Measurements from ENCODE around the gene VDR. TPM values are rescaled to one million over a fixed set of nuclear protein-coding genes. Genes with fewer than 3 reads are reported as not detected.
A peak's percentile ranks its signal among the peaks of the same experiment; 100 is the strongest.

Gene VDR
- total RNA-seq, 4 donors from 2014 or later: 0.26 to 2.0 (median 0.49) TPM

DNA sequence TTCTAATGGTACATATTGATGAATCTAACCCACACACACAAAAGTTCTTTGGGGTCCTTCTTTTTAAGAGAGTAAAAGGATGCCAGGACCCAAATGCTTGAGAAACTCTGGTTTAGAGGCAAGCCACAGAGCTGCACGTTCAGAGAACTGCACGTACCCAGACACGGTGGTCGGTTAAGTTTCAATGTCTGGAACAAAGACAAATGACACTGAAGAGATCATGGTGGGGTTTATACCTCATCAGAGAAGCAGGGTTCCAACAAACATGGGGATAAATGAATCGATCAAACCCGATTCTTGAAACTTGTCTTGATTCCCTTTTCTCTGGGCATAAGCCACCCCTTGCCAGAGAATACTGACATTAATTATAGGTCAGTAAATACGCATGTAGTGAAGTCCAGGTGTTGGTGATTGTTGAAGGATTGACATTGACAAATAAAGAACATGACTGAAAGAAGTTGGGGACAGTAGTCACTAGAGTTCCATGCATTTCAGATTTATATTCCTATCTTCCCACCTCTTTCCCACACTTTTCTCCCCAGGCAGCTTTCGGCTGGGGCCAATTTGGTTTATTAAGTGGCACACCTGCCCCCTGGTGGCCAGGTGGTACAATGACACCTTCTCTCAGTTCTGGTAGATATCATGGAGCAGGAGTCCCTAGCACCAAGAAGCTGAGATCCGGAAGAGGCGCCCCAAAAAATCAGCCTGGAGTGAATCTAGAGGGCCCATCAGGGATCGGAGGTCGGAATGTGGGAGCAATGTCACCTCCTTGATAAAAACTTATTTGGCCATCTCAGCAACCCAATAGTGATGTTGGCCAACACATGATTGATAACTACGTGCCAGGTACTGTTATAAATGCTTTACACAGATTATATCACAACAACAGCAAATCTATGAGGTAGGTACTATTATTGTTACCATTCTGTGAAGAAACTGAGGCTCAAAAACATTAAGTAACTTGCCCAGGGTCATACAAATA, 67.3 kb downstream of the VDR start:
- Histone ChIP-seq H3K27me3 (no peaks in the 10 kb centered on the region), H3K36me3 (no peaks in the 10 kb centered on the region), H3K4me3 (no peak overlapping the region), H3K27ac (no peak overlapping the region), H3K4me1 (no peaks in the 10 kb centered on the region), H3K9me3 (no peaks in the 10 kb centered on the region)
- intact Hi-C loops (cut with DNase I; ENCODE audit: low total_unique reads): loop anchor here (5.0 to 10.0 kb wide), 4 partner anchors 35 to 123 kb away; no protein-coding TSS in a partner anchor
- peak; percentile 79 for DNase-seq
- TF ChIP-seq, protein P1, sequence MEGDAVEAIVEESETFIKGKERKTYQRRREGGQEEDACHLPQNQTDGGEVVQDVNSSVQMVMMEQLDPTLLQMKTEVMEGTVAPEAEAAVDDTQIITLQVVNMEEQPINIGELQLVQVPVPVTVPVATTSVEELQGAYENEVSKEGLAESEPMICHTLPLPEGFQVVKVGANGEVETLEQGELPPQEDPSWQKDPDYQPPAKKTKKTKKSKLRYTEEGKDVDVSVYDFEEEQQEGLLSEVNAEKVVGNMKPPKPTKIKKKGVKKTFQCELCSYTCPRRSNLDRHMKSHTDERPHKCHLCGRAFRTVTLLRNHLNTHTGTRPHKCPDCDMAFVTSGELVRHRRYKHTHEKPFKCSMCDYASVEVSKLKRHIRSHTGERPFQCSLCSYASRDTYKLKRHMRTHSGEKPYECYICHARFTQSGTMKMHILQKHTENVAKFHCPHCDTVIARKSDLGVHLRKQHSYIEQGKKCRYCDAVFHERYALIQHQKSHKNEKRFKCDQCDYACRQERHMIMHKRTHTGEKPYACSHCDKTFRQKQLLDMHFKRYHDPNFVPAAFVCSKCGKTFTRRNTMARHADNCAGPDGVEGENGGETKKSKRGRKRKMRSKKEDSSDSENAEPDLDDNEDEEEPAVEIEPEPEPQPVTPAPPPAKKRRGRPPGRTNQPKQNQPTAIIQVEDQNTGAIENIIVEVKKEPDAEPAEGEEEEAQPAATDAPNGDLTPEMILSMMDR (IDR thresholded peaks at IDR 0.05): peak; percentile 87 to 95 (median 91)
- no peak for TF ChIP-seq POLR2A (IDR thresholded peaks at IDR 0.05)

DNA sequence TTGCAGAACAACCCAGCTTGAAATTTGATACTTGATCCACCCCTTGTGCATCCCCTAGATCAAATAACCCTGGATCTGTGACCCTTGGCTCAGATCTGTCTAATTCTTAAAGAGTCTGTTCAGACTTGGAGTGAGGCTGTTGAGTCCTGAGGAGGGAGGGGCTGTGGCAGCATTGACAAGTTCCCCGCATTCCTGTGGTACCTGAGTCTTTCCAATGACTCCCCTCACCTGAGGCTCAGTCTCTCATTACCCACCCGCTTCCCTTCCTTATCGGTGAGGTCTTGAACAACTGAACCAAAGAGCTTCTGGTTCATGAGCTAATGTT, 69.0 kb downstream of the VDR start:
- Histone ChIP-seq H3K9me3 (no peaks in the 10 kb centered on the region), H3K4me1 (no peaks in the 10 kb centered on the region), H3K4me3 (no peak overlapping the region), H3K27ac (no peak overlapping the region), H3K27me3 (no peaks in the 10 kb centered on the region), H3K36me3 (no peaks in the 10 kb centered on the region)
- no peak for TF ChIP-seq POLR2A (IDR thresholded peaks at IDR 0.05)
- TF ChIP-seq, protein P1 (IDR thresholded peaks at IDR 0.05): no peak
- intact Hi-C loops (cut with DNase I; ENCODE audit: low total_unique reads): loop anchor here (5.0 to 10.0 kb wide), 4 partner anchors 33 to 121 kb away; no protein-coding TSS in a partner anchor
- no peak for DNase-seq

DNA sequence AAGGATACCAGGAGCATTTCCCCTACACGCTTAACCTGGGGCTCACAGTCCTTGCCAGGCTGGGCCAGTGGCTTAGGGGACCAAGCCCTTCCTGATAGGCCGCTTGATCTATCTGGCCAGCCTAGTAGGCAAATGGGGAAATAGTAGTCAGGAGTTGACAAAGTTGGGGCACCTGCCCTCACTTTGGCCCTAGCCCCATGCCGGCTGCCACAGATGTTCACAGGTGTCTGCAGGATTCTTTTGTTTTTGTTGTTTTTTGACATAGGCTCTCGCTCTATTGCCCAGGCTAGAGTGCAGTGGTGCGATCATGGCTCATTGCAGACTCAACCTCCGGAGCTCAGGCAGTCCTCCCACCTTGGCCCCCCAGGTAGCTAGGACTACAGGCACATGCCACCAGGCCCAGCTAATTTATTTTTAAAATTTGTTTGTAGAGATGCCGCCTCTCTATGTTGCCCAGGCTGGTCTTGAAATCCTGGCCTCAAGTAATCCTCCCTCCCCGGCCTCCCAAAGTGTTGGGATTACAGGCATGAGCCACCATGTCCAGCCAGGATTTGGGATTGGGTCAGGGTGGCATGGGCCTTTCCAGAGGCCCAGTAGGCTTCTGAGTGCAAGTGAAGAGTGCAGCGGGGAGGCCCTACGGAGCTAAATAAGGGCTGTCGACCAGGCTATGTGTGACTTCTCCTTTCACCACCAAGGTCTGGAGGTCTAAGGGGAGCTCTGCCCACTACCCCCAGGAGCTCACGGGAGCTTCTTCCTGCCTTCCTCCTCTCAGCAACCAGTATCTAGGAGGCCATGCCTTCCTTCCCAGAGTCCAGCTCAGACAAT, 69.6 kb downstream of the VDR start:
- TF ChIP-seq, protein P1 (IDR thresholded peaks at IDR 0.05): no peak
- TF ChIP-seq POLR2A (IDR thresholded peaks at IDR 0.05): no peak
- Histone ChIP-seq H3K27ac (no peak overlapping the region), H3K9me3 (no peaks in the 10 kb centered on the region), H3K4me3 (no peak overlapping the region), H3K36me3 (no peaks in the 10 kb centered on the region), H3K4me1 (no peaks in the 10 kb centered on the region), H3K27me3 (no peaks in the 10 kb centered on the region)
- intact Hi-C loops (cut with DNase I; ENCODE audit: low total_unique reads): loop anchor here (5.0 to 10.0 kb wide), 4 partner anchors 33 to 120 kb away; no protein-coding TSS in a partner anchor
- no peak for DNase-seq

DNA sequence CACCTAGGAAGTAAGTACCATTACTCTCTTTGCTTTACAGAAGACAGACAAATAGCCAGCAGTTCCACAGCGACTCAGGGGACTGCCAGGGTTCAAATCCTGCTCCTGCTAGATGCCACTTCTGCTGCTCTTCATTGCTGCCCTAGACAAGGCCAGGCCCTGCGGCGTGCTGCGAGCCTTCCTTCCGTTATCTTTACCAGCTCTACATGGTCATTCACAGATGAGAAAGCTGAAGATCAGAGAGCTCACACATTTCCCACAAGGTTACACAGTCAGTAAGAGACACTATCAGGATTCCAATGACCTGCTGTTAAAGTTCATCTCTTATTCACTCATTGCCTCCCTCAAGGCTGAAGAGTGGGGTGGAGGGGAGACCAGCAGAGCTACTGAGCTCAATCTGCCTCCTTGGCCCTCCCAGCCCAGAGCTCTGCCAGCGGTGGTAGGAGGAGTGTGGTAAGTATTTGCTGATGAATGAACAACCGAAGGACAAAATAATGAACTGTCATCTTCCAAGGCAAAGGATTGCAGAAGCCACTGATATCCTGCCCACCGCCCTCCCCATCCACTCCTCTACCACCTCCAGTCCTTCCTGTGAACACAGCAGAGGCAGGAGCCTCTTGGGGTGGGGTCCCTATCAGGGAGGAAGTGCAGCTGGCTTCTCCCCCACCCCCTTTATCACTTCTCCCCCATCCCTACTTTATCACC, 70.4 kb downstream of the VDR start:
- no peak for TF ChIP-seq POLR2A (IDR thresholded peaks at IDR 0.05)
- TF ChIP-seq, protein P1 (IDR thresholded peaks at IDR 0.05): no peak
- no peaks in the 10 kb centered on the region for H3K36me3 ChIP-seq
- no peaks in the 10 kb centered on the region for H3K27me3 ChIP-seq
- H3K4me1 ChIP-seq: peaks cover 0 to 3% of the 10 kb centered on the region in 2 donors
- no peak overlapping the region for H3K27ac ChIP-seq
- no peak overlapping the region for H3K4me3 ChIP-seq
- no peak for DNase-seq
- no peaks in the 10 kb centered on the region for H3K9me3 ChIP-seq
- intact Hi-C loops (cut with DNase I; ENCODE audit: low total_unique reads): loop anchor here (10.0 kb wide), 3 partner anchors 50 to 120 kb away; no protein-coding TSS in a partner anchor

All from uterus (tissue), 4 donors.